Islet of Langerhans (tissue), 1 donor: ENCODE data around the gene INS.
"Not testable (repeated sequence)": the region's sequence is repeated elsewhere in the genome, so short reads cannot be mapped to it uniquely, and the experiment has no call there.

Experiments
- FAIRE-seq: peaks from one replicate; lab custom pipeline; 2011; peaks lifted over from hg19 to GRCh38; lab: Jason Lieb, UNC

INS gene

GRCh38 chr11:2180789-2181370 is 19.9 kb upstream of the INS start:
- FAIRE-seq, result no peak

- no peak for FAIRE-seq
These were observed 19.3 kb upstream of the INS start for GRCh38 chr11:2180347-2180746.

GRCh38 chr11:2179516-2179915 is 18.5 kb upstream of the INS start:
- no peak for FAIRE-seq

- no peak for FAIRE-seq
These were observed 18.0 kb upstream of the INS start for GRCh38 chr11:2178906-2179494.

- not testable (repeated sequence) for FAIRE-seq
These were observed 17.2 kb upstream of the INS start for GRCh38 chr11:2178055-2178773.

- FAIRE-seq, result no peak
These were observed 16.1 kb upstream of the INS start for GRCh38 chr11:2177076-2177475.

GRCh38 chr11:2176389-2176900 is 15.4 kb upstream of the INS start:
- FAIRE-seq, result no peak

- FAIRE-seq, result no peak
These were observed 14.7 kb upstream of the INS start for GRCh38 chr11:2175659-2176058.

- FAIRE-seq, result no peak
These were observed 13.4 kb upstream of the INS start for GRCh38 chr11:2174361-2174760.

- FAIRE-seq, result no peak
These were observed 12.8 kb upstream of the INS start for GRCh38 chr11:2173761-2174160.

GRCh38 chr11:2173150-2173693 is 12.2 kb upstream of the INS start:
- no peak for FAIRE-seq

GRCh38 chr11:2172676-2173075 is 11.7 kb upstream of the INS start:
- no peak for FAIRE-seq

- FAIRE-seq, result no peak
These were observed 10.6 kb upstream of the INS start, which contains the start of gene TH for GRCh38 chr11:2171591-2172003. TH (minus strand) TSS chr11:2171815; CDS start chr11:2171786, 29 bp downstream.

- no peak for FAIRE-seq
These were observed 8.9 kb upstream of the INS start for GRCh38 chr11:2169626-2170570.

- FAIRE-seq, result no peak
These were observed 8.0 kb upstream of the INS start for GRCh38 chr11:2169005-2169378.

- FAIRE-seq, result no peak
These were observed 7.4 kb upstream of the INS start for GRCh38 chr11:2168286-2169004.

GRCh38 chr11:2167141-2168045 is 6.4 kb upstream of the INS start:
- FAIRE-seq, result no peak

GRCh38 chr11:2166091-2166851 is 5.3 kb upstream of the INS start:
- FAIRE-seq, result no peak

GRCh38 chr11:2165571-2165970 is 4.6 kb upstream of the INS start:
- FAIRE-seq, result no peak
